ENCODE results near the gene SAGE1.

DNA sequence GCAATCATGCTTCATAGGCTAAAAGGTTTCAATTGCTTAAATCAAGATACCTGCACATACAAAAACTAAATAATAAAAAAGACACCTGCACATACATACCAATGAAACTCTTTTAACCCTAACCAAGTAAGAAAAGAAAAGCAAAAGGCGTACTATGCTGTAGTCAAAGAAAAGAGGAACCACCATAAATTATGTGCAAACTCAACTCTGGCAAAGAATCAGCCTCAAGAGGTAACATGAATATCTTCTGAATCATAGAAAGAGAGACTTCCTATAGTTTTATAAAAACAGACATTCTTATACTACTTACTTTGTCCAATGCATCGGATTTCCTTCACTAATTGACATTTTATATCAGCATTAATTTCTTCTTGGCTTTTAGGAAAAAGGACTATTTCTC is 51.0 kb downstream of the SAGE1 start:
- TF ChIP-seq, protein P1, sequence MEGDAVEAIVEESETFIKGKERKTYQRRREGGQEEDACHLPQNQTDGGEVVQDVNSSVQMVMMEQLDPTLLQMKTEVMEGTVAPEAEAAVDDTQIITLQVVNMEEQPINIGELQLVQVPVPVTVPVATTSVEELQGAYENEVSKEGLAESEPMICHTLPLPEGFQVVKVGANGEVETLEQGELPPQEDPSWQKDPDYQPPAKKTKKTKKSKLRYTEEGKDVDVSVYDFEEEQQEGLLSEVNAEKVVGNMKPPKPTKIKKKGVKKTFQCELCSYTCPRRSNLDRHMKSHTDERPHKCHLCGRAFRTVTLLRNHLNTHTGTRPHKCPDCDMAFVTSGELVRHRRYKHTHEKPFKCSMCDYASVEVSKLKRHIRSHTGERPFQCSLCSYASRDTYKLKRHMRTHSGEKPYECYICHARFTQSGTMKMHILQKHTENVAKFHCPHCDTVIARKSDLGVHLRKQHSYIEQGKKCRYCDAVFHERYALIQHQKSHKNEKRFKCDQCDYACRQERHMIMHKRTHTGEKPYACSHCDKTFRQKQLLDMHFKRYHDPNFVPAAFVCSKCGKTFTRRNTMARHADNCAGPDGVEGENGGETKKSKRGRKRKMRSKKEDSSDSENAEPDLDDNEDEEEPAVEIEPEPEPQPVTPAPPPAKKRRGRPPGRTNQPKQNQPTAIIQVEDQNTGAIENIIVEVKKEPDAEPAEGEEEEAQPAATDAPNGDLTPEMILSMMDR (IDR thresholded peaks at IDR 0.05), result no peak
- no peak for TF ChIP-seq POLR2A (IDR thresholded peaks at IDR 0.05)

Measured in thyroid gland (tissue), 4 donors.